Pulmonary artery endothelial cell (primary cell): ENCODE data around the gene RGS7. TPM values are rescaled to one million over a fixed set of nuclear protein-coding genes. Genes with fewer than 3 reads are reported as not detected.
"Not testable (repeated sequence)": the region's sequence is repeated elsewhere in the genome, so short reads cannot be mapped to it uniquely, and the experiment has no call there.

Experiments
- DNase-seq: peaks from one replicate; pipeline ENCODE4 v3.0.0-alpha.2; 2011; ENCODE audit warnings: low read depth, low spot score
- total RNA-seq: library from RNA; depleted of rRNA; stranded (reverse); fragments of >200 nt; gene quantifications from 2 replicates; pipeline ENCODE4 v1.2.3, GENCODE V29; 2014

Gene RGS7
- total RNA-seq, 1 donor from 2014 or later: 0.40 TPM

DNA sequence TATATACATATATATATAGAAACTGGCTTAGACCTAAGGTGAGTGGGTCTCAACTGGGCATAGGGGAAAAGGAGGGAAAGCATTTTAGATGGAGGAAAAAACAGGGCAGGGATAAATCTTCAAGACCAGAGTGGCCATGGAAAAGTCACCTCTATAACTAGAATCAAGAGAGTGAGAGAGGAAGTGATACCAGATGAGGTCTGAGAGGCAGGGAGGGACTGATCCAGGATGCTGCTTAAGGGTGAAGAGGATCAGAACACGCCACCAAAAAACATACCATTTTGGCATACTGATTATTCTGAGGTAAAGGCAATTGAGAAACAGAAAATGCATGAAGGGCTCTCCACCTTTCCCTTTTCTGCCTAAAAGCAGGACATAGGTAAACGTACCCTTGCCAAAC lies 268.9 kb downstream of the RGS7 start:
- DNase-seq: not testable (repeated sequence)

- no peak for DNase-seq
Observed at GRCh38 chr1:241086686-241087085, 270.3 kb downstream of the RGS7 start.

GRCh38 chr1:241083285-241083684 lies 273.7 kb downstream of the RGS7 start:
- no peak for DNase-seq

GRCh38 chr1:241081473-241081872 lies 275.5 kb downstream of the RGS7 start:
- no peak for DNase-seq

- no peak for DNase-seq
Observed at GRCh38 chr1:241079459-241079858, 277.5 kb downstream of the RGS7 start.

GRCh38 chr1:241079047-241079446 lies 278.0 kb downstream of the RGS7 start:
- DNase-seq: no peak

- DNase-seq: no peak
Observed at GRCh38 chr1:241077386-241078147, 279.4 kb downstream of the RGS7 start.

- DNase-seq: no peak
Observed at GRCh38 chr1:241074507-241074906, 282.5 kb downstream of the RGS7 start.

DNA sequence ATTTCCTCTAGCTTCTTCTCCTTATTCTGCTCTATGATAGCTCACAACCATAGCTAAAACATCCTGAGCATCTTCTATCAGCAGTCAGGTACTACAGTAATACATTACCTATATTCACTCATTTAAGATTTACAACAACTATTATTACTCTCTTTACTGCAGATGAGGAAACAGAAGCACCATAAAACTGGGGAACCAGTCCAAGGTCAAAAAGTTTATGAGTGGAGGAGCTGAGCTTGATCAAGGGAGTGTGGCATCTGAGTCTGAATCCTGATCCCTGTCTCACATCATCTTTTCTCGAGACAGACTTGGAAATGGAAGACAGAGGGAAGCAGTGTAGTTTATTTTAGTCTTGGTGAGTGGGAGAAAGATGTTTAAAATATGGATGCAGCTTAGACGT lies 288.6 kb downstream of the RGS7 start:
- DNase-seq: no peak

DNA sequence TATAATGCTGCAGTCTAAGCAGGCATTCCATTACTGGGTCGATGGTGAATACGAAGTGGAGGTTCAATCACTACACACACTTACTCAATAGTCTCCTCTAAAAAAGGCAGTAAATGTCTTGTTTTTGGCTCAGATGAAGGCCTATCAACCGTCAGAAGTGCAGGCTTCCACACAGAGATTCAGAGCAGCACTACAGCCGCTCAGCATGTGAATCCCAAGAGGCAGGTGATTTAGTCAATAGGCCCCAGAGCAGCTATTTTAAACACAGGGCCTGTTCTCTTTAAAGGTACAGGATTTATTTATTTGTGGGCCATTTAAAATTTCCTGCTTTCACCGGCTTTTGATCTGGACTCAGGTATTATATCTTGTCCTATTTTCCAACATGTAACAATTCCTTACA lies 293.7 kb downstream of the RGS7 start:
- DNase-seq: no peak

DNA sequence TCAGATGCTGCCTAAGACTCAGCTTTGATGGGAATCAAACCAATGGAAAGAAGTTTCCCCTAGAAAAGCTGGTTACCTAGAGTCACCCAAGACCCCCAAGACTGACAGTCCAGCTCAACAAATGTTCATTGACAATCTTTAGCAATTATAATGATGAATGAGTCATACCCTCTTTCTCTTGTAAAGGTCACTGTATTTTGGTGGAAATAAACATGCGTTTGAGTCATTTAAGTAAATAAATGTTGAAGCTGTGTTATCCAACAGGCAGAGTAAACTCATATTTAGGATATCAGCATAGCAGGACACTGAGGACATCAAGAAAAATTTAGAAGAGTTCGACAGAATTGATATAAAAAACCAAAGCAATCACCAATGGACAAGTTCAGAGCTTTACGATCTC lies 295.9 kb downstream of the RGS7 start:
- DNase-seq: no peak

- DNase-seq: no peak
Observed at GRCh38 chr1:241048622-241049021, 308.4 kb downstream of the RGS7 start.

DNA sequence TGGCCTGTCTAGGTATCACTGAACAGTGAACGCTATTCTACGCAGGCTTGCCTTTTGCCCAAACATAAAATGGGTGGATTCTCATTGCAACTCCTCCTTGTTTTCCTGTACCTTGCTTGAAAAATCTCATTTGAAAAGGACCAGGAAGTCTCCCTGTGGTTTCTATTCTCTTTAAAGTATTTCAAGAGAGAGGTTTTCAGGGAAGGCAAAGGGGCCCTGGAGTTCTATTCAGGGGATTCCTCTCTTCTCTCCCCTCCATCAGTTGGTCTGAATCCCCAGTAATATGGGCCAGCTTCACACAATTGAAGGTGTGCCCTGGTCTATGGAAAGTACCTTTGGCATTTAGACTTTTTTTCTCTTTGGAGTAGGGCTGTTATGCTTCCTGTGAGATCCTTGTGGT lies 311.3 kb downstream of the RGS7 start:
- no peak for DNase-seq

DNA sequence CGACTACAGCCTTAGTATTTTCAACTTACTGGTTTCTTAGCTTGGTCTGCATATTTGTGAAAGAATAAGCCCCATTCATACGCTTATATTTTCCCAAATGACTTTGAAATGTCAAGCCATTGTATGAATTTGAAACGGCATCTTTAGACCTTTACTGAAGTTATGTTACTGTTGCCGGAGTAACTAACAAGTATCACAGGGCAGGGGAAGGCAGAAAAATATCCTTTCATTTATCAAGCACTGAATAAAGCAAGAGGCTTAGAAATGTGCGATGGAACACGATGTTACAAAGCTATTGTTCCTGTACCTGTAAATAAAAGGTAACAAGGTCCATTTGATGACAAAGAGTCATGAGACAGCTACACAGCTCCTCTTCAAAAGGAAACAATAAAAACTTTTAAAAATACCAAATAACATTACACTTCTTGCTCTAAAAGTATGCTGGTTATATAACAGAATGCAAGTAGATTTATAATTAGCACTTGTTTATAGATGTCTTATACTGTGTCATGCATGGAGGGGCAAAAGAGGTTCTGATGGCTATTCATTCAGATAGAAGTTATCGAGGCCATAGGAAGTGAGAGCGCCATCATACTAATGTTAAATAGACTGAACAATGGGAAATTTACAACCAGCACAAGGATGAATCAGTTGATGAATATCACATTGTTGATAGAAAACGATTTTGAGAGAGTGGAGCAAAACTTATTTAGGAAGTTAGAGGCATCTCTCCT lies 322.6 kb downstream of the RGS7 start:
- DNase-seq: no peak

- DNase-seq: no peak
Observed at GRCh38 chr1:241024834-241025233, 332.2 kb downstream of the RGS7 start.

DNA sequence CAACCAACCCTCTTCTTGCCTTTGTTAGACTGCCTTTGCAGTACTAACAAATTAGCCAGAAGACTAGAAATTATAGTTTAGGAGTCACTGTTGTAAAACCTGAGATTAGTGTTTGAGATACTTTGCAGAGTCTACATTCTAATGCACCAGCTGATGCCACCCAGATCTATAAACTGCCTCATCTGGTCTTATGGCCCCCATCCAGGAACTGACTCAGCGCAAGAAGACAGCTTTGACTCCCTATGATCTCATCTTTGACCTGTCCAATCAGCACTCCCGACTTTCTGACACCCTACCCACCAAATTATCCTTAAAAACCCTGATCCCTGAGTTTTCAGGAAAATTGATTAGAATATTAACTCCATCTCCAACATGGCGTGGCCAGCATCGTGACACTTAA lies 334.6 kb downstream of the RGS7 start:
- DNase-seq: no peak

- DNase-seq: no peak
Observed at GRCh38 chr1:241020851-241021697, 335.9 kb downstream of the RGS7 start.

GRCh38 chr1:241012708-241013340 lies 344.2 kb downstream of the RGS7 start:
- DNase-seq: no peak

DNA sequence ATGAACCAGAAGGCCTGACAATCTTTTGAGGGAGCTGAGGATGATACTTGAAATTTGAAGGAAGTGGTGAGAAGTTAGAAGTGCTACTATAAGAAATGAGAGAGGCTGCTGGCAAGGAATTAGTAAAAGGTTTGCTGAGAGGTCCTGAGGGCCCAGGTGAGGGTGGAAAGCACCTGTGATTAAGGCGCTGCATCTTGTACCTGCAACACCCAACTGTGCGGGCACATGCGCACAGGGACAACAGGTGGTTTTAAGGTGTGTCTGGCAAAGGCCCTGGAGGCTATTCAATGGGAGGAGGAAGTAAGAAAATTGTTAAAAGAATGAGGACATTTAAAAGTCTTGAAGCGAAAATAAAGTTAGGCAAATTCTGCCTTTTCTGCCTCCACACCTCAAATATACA lies 349.3 kb downstream of the RGS7 start:
- DNase-seq: no peak

DNA sequence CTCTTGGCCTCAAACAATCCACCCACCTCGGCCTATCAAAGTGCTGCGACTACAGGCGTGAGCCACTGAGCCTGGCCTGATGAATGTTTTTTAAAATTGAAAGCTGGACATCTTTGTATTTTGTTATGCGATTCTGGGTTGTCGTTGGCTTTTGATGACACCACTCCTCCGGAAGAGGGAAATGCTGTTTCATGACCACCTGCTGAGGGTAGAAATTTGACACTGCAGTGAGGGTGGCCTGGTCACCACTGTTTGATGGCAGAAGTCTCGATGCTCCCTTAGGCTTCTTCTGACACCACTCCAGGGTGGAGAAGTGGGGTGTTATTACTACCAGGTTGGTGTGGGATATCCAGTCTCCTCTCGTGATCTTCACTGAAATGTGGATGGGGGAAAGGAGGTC lies 357.2 kb downstream of the RGS7 start:
- DNase-seq: no peak

- no peak for DNase-seq
Observed at GRCh38 chr1:240998441-240999015, 358.5 kb downstream of the RGS7 start.
